WERI-Rb-1 (cell line): Measurements from ENCODE around the gene PKIB.
"Not testable (repeated sequence)": the region's sequence is repeated elsewhere in the genome, so short reads cannot be mapped to it uniquely, and the experiment has no call there.

Experiments used
- DNase-seq: peaks from one replicate; pipeline ENCODE4 v3.0.0-alpha.2; 2020
- H3K27ac ChIP-seq: fragments of 250-450 bp; sonication (Bioruptor Pico); 2 replicates; pipeline ENCODE4 v1.5.1; 2020; ENCODE audit warnings: mild to moderate bottlenecking, moderate library complexity
- H3K27me3 ChIP-seq: fragments of 250-450 bp; sonication (Bioruptor Pico); 2 replicates; pipeline ENCODE4 v1.5.1; 2021; ENCODE audit warnings: mild to moderate bottlenecking, low read depth, moderate library complexity; ENCODE audit not compliant: insufficient read depth, severe bottlenecking
- H3K36me3 ChIP-seq: fragments of 250-450 bp; sonication (Bioruptor Pico); 2 replicates; pipeline ENCODE4 v1.5.1; 2020; ENCODE audit warnings: mild to moderate bottlenecking, moderate library complexity
- H3K4me3 ChIP-seq: 2 replicates; pipeline ENCODE4 v1.5.1; 2011; ENCODE audit warnings: low read depth, mild to moderate bottlenecking, control low read depth, low read length
- H3K9me3 ChIP-seq: fragments of 250-450 bp; sonication (Bioruptor Pico); 2 replicates; pipeline ENCODE4 v1.5.1; 2021; ENCODE audit warnings: mild to moderate bottlenecking, moderate library complexity; ENCODE audit not compliant: severe bottlenecking
- CTCF ChIP-seq: IDR thresholded peaks from 2 replicates; pipeline ENCODE4 v1.5.1; 2011; ENCODE audit warnings: low read depth, mild to moderate bottlenecking, control low read depth, inconsistent platforms, low read length

Gene PKIB

GRCh38 chr6:122640366-122640765 lies 30.2 kb downstream of the PKIB start:
- no peak for DNase-seq
- peak overlapping the region; percentile 26 for H3K27ac ChIP-seq
- no peaks in the 10 kb centered on the region for H3K9me3 ChIP-seq
- no peak for TF ChIP-seq CTCF
- H3K4me3 ChIP-seq = no peak overlapping the region
- no peaks in the 10 kb centered on the region for H3K27me3 ChIP-seq
- H3K36me3 ChIP-seq = peaks cover 12% of the 10 kb centered on the region

GRCh38 chr6:122641819-122642218 lies 31.6 kb downstream of the PKIB start:
- Histone ChIP-seq H3K4me3 (no peak overlapping the region), H3K9me3 (no peaks in the 10 kb centered on the region), H3K27me3 (no peaks in the 10 kb centered on the region), H3K27ac (peak overlapping the region; percentile 82), H3K36me3 (peaks cover 12% of the 10 kb centered on the region)
- DNase-seq = no peak
- no peak for TF ChIP-seq CTCF

- H3K27me3 ChIP-seq, H3K4me3 ChIP-seq, DNase-seq, H3K9me3 ChIP-seq: not testable (repeated sequence)
- Histone ChIP-seq H3K36me3 (peaks cover 12% of the 10 kb centered on the region), H3K27ac (peak overlapping the region; percentile 82)
These were observed 32.4 kb downstream of the PKIB start for GRCh38 chr6:122642604-122643003.

GRCh38 chr6:122645256-122645655 lies 35.1 kb downstream of the PKIB start:
- no peaks in the 10 kb centered on the region for H3K27me3 ChIP-seq

GRCh38 chr6:122647765-122648164 lies 37.6 kb downstream of the PKIB start:
- no peaks in the 10 kb centered on the region for H3K9me3 ChIP-seq
- H3K27me3 ChIP-seq = no peaks in the 10 kb centered on the region
- H3K27ac ChIP-seq = no peak overlapping the region
- H3K4me3 ChIP-seq = no peak overlapping the region
- H3K36me3 ChIP-seq = 0 out of 2 replicates have a peak, but pooled peaks cover 3% of the 10 kb centered on the region
- no peak for TF ChIP-seq CTCF
- DNase-seq = no peak

More at GRCh38 chr6:122645256-122645655, 35.1 kb downstream of the PKIB start:
- Histone ChIP-seq H3K4me3 (0 out of 2 replicates have a peak overlapping the region, but pooled peaks have one; percentile 12), H3K36me3 (peaks cover 6% of the 10 kb centered on the region; the same call in 1 of the 2 replicates), H3K27ac (peak overlapping the region; percentile 88), H3K9me3 (no peaks in the 10 kb centered on the region)
- peak; percentile 99 for DNase-seq
- no peak for TF ChIP-seq CTCF

- H3K36me3 ChIP-seq = 0 out of 2 replicates have a peak, but pooled peaks cover 3% of the 10 kb centered on the region
- no peaks in the 10 kb centered on the region for H3K27me3 ChIP-seq
- no peaks in the 10 kb centered on the region for H3K9me3 ChIP-seq
- H3K27ac ChIP-seq = no peak overlapping the region
- DNase-seq = no peak
- TF ChIP-seq CTCF = no peak
- H3K4me3 ChIP-seq = no peak overlapping the region
These were observed 38.5 kb downstream of the PKIB start for GRCh38 chr6:122648726-122649125.
